NCI-H146 (cell line): ENCODE results near the gene FFAR3.

Experiments
- DNase-seq: peaks from one replicate; lab custom pipeline; 2025; lab: John Stamatoyannopoulos, UW

Gene FFAR3

DNA sequence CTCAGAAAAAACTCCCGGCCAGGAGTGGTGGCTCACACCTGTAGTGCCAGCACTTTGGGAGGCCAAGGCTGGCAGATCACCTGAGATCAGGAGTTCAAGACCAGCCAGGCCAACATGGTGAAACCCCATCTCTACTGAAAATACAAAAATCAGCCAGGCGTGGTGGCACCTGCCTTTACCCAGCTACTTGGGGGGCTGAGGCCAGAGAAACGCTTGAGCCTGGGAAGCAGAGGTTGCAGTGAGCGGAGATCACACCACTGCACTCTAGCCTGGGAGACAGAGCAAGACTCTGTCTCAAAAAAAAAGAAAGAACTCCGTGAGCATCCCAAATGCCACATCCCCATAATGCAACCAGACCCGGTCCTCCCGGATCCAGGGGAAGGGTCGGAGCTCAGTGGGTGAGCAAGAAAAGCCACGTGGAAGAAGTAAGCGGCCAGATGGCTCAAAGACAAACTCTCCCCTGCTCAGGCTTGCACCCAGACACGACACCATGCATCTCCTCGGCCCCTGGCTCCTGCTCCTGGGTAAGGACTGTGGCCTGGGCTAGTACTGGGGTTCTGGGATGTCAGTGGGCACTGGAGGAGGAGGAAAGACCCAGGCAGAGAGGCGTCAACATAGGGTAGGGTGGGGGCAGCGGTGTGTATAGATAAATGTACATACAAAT, 26.6 kb upstream of the FFAR3 start:
- DNase-seq = no peak

DNA sequence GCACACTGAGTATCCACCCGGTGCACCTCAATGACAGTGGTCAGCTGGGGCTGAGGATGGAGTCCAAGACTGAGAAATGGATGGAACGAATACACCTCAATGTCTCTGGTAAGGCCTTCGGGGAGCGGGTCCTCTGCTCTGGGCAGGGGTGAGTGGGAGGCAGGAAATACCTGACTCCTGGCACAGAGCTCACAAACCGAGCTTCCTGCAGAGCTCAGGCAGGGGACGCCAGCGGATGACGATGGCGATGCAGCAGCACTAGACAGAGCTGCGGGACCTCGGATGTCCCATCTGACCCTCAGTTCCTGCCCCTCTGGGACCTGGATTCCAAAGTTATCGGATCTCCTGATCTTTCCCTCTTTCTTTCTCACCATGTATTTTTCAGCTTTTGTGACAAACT, 25.4 kb upstream of the FFAR3 start:
- DNase-seq = no peak

DNA sequence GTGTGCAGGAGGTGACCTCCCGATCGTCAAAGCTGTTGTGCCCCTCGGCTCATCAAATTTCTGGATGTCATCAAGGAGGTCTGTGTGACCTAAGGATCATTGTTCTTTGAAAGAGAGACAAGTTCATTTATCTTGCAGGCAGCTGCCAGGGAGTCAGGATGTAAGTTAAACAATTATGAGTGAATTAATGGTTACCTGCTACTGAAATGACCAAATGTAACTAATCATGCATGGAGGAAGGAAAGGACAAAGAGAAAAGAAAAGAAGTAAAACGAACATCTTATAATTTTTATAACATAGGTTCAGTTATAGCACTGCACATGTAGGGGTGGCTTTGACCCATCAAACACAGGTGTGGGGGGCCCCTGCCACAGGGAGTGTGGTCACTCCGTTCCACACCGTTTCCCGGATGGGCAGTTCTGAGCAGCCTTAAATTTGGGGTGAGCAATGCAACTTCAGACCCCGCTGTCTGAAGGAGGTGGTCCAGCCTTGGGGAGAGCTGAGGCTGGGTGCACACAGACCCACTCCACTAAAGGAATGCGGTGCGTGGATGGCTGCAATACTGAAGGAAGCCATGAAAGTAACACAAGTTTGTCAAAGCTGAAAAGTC, 24.0 kb upstream of the FFAR3 start:
- no peak for DNase-seq

DNA sequence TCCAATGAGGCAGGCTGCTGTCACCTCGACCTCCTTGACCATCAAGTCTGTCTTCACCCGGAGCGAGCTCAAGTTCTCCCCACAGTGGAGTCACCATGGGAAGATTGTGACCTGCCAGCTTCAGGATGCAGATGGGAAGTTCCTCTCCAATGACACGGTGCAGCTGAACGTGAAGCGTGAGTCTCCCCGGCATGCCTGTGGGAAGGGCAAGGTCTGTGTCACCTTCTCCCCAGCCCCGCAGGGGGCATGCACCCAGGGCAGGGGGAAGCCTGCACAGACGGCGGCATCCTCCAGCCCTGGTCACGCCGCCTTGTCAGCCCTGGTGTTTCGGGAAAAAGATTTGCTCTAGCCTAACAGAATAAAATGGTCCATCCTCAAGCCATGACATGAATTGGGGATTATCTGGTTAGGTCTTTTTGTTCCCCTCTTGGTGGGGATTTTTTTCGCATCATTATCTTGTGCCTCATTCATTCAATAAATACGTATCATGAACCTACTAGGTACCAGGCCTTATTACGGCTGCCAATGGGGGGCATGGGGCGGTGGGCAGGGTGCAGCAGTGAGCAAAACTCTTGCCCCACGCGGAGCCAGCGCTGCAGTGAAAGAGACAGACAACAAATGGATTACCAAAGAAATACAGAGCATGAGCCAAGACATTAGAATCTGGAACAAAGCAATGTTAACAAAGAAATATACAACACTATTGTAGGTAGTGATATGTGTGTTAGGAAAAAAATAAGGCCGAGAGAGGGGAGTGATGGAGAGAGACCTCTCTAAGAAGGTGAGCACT, 21.9 kb upstream of the FFAR3 start:
- DNase-seq = no peak

DNA sequence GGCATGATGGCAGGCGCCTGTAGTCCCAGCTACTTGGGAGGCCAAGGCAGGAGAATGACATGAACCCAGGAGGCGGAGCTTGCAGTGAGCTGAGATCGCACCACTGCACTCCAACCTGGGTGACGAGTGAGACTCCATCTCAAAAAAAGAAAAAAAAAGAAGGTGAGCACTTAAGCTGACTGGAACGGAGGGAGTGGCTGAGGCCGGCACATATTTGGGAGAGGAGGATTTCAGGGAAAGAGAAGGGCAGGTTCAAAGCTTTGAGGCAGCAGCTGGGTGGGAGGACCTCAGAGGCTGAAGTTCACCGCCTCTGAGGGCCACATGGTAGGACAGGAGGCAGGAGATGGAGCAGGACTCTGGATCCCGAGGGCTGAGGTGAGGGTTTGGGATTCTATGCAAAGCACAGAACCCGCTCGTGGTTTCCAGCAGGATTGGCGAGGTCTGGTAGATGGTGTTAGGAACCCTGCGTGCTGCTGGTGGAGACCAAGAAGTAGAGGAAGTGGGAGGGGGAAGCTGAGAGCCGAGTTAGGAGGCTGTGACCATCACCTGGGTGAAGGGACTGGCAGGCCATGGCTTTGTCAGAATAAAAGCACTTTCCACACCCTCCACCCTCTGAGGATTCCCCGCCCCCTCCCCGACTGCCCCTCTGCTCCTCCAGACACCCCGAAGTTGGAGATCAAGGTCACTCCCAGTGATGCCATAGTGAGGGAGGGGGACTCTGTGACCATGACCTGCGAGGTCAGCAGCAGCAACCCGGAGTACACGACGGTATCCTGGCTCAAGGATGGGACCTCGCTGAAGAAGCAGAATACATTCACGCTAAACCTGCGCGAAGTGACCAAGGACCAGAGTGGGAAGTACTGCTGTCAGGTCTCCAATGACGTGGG, 20.9 kb upstream of the FFAR3 start:
- no peak for DNase-seq

DNA sequence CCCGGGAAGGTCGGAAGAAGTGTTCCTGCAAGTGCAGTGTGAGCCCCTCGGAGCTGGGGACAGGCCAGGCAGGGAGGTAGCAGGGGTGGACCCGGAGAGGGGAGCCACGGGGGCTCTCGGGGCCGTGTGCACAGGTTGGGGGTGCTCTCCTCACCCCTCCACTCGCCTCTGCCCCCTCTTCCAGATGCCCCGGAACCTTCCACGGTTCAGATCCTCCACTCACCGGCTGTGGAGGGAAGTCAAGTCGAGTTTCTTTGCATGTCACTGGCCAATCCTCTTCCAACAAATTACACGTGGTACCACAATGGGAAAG, 20.3 kb upstream of the FFAR3 start:
- DNase-seq = no peak

DNA sequence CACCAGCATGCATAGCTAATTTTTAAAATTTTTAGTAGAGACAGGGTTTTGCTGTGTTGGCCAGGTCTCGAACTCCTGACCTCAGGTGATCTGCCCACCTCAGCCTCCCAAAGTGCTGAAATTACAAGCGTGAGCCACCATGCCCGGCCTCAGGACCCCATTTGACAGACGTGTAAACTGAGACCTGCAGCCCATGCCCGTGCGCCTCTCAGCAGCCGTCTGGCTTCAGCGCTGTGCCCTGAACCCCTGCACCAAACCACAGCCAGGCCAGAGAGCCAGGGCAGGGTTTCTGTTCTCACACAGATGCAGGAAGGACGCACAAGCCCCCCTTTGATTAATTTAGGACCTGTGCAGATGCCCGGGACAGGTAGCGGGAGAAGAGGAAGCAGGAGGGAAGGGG, 17.8 kb upstream of the FFAR3 start:
- no peak for DNase-seq

DNA sequence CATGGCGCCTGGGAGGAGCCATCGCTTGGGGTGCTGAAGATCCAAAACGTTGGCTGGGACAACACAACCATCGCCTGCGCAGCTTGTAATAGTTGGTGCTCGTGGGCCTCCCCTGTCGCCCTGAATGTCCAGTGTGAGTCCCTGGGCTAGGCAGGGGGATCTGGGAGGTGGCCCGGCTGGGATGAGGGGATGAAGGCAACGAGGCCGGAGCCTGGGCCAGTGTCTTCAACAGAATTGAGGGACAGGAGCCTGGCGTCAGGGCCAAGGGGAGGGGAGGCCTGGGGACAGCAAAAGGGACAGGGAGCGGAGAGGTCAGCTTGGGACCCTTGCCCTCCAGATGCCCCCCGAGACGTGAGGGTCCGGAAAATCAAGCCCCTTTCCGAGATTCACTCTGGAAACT, 17.3 kb upstream of the FFAR3 start:
- DNase-seq = no peak

DNA sequence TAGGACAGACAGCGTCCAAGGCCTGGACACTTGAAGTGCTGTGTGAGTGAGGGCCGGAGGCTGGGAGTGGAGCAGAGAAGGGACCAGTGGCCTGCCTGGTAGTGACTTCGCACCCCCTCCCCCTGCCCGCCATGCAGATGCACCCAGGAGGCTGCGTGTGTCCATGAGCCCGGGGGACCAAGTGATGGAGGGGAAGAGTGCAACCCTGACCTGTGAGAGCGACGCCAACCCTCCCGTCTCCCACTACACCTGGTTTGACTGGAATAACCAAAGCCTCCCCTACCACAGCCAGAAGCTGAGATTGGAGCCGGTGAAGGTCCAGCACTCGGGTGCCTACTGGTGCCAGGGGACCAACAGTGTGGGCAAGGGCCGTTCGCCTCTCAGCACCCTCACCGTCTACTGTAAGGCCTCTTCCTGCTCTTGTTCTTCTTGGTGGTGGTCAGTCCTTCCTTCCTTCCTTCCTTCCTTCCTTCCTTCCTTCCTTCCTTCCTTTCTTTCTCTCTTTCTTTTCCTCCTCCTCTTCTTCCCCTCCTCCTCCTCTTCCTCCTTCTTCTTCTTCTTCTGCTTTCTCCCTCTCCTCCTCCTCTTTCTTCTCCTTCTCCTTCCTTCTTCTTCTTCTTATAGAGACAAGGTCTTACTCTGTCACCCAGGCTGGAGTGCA, 16.6 kb upstream of the FFAR3 start:
- DNase-seq = no peak

DNA sequence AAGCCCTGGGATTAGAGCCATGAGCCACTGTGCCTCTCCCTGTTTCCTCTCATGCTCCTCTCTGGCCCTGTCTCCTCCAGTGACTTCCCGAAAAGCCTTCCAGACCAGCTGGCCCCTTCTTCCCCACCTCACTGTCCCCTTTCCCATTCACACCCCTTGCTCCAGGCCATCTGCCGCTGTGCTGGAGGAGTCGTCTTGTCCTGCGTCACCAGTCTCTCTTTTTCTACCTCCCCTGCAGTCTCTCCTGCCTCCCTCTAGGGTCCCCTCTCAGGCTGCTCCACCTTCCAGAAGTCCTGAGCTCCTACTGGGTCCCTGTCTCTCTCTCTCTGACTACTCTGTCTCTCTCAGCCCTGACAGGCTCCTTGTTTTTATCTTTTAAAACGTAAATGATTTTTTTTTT, 15.8 kb upstream of the FFAR3 start:
- no peak for DNase-seq

DNA sequence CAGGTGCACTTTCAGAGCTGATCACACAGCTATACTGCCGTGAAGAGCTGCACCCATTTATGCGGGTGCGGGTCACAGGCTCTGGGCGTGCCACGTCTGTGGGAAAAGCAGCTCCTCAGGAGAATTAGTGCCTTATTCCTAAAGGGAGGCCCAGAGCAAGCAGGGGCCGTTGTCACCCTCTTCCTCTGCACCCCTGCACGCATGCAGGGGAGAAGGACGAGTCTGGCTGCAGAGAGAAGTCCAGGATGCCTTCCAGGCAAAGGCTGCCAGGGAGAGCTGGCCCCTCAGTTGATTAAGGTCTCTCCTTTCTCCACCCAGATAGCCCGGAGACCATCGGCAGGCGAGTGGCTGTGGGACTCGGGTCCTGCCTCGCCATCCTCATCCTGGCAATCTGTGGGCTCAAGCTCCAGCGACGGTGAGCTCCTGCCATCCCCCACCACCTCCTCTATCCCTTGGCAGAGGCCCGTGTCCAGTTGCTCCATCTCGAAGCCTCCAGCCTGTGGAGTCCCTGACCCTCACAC, 13.7 kb upstream of the FFAR3 start:
- no peak for DNase-seq

DNA sequence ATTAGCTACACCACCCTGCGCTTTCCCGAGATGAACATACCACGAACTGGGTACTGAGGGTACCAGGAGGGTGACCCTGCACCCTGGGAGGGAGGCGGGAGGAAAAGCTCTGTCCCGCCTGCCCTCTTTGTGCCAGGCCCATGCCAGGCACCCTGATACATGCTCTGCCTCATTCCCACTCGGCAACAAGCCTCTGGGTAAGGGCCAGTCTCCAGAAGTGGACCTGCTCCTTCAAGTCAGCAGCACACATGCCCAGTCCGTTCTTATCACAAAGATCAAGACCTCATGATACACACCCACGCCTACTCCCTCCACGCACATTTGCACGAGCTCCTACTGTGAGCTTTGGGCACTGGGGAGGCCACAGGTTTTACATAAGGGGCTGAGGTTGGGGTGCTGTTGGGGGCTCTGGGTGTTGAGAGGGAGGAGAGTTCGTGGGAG, 12.6 kb upstream of the FFAR3 start:
- DNase-seq = no peak

DNA sequence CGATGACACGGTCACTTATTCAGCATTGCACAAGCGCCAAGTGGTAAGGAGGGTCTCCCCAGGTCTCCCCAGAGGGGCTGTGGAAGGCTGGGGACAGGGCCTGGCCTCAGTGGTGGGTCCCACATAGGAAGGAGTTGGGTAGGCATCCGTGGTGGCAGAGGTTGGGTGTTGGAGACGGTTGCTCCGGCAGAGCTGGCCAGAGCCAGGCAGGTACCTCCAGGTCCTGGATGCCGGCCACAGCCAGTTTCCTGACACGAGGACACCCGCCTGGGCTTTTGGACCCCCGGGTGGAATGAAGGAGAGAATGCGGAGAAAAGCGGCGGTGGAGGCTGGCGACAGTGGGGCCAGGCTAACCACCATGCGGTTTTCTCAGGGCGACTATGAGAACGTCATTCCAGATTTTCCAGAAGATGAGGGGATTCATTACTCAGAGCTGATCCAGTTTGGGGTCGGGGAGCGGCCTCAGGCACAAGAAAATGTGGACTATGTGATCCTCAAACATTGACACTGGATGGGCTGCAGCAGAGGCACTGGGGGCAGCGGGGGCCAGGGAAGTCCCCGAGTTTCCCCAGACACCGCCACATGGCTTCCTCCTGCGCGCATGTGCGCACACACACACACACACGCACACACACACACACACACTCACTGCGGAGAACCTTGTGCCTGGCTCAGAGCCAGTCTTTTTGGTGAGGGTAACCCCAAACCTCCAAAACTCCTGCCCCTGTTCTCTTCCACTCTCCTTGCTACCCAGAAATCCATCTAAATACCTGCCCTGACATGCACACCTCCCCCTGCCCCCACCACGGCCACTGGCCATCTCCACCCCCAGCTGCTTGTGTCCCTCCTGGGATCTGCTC, 11.8 kb upstream of the FFAR3 start:
- DNase-seq = no peak

DNA sequence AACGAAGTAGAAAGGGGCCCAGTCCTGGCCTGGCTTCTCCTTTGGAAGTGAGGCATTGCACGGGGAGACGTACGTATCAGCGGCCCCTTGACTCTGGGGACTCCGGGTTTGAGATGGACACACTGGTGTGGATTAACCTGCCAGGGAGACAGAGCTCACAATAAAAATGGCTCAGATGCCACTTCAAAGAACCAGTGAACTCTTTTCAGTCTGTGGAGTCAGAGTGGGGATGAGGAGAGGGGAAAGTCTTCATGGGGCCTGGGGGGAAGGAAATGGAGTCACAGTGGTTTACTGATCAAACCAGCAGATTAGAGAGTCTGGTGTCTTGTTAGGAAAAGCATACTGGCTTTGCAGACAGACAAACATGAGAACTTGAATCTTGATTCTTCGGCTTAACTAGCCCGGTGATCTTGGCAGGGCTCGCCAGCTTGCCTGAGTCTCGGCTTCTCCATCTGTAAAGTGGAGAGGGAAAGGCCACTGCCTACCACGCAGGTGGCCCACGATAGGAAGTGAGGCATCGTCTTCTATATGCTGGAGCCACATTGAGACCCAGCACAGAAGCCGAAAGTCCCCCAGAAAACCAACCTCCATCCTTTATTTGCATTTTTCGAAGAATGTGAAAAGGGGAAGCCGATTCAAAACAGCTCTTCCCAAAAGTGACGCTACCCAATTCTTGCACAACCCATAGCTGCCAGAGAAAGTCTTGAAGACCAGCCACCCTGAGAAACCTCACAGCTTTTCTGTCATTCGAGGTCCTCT, 10.9 kb upstream of the FFAR3 start, which contains the start of gene FFAR1:
FFAR1 (plus strand) TSS at position 732 of the 759 bp plus-strand sequence. CDS start 3,650 bp downstream, outside the sequence.
- DNase-seq = no peak

DNA sequence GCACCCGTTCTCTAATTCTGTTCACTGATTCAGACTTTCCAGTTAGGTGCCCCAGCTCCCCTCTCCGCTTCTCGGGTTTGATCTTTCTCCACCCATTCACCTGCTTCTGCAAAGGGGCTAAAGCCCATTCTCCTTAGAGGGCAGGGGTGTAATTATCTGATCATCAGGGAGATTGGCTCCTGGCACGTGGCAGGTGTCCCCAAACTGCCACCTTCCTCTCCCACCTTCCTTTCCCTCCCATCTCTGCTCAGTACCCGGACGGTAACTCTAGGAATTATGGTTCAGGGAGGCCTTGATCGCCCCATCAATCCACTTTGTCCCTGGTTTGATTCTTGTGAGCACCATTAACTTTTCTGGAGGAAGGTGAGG, 10.3 kb upstream of the FFAR3 start:
- no peak for DNase-seq

DNA sequence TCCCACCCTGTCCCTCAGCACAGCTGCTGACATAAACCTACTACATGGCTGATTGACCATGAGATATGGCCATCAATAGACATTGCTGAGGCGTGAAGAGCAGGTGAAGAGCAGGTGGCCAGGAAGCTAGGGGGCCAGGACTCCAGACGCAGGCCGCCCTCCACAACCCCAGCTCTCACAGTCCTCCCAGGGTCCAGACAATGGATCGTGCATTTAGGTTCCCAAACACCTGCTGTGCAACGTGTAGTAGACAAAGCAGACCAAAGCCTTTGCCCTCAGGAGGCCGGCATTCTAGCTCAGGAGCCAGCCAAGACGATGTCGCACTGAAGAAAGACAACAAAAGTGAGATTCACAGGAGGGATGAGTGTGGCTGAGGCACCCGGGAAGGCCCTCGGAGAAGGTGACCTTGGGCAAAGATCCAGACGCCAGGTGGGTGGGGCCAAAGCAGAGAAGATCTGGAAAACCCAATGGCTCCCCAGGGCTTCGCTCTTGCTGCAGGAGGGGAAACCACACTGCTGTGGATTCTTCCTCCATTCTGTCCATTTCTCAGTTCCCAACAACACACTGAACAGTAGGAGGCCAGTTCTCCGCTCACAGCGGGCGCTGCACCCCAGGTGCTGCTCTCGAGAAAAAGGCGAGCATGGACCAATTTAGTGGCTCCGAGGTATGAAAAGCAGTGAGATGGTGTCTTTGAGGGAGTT, 9.2 kb upstream of the FFAR3 start:
- DNase-seq = peak; percentile 18

DNA sequence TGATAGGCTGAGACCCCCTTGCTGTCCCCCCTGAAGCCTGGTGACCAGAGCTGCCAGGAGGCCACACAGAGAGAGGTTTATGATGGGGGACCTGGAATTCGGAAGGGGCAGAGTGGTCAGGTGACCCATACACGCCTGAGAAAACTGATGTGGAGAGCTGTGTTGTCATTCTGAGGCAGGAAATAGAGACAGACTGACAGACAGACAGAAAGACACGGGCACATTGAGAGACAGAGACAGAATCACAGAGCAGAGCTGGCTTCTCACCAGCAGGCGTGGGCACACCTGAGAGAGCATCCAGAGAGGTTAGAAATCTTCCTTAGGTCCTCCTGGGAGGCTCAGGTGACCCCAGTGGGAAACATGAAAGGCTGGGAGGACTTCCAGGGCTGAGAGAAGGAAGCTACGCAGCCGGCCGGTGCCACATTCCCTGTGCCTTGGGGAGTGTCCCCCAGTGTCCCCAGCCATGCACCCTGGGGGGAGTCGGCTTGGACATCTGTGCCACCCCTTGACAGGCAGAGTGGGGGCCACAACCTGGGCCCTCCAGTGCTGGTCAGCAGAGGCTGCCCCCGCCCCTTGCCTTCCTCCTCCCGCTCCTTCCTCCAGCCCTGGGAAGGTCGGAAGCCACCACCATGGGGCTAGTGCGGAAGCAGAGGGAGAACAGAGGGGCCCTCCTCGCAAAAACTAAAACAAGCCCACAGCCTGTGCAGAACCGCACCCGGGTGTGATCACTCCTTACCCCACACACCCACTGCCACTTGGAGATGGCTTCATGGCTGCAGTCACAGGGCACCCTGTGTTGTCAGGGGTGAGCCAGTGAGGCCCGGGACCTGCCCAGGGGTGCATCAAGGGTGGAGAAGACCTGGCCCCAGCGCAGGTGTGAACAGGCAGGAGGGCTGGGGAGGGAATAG, 8.4 kb upstream of the FFAR3 start:
- DNase-seq = no peak

DNA sequence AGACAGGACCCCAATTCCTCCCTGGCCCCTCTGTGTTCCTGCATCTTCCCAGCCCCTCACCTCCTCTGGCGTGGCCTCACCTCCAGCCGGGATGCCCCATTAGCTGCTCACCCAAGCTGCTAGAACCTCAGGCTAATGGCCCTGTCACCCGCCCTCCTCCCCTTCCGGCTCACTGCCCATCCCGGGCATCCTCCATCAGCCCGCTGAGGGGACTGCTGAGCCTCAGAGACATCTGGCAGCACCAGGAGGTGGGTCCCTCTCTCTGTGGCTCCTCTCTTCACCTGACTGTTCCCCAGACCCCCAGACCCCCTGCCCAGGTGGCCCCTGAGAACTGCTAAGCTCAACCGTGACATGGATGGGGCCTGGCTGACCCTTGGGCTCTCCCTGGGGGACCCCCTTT, 7.7 kb upstream of the FFAR3 start:
- DNase-seq = no peak
